Astrocyte (in vitro differentiated cells and primary cell): ENCODE measurements around the gene OTUD5. TPM values are rescaled to one million over a fixed set of nuclear protein-coding genes. Genes with fewer than 3 reads are reported as not detected.

Experiments
- DNase-seq: peaks from one replicate; pipeline ENCODE4 v3.0.0-alpha.2; 2010; ENCODE audit warnings: low read depth
- FAIRE-seq: peaks from 2 replicates; lab custom pipeline; 2011; peaks lifted over from hg19 to GRCh38; lab: Jason Lieb, UNC
- H2AFZ ChIP-seq: 2 replicates; pipeline ENCODE4 v1.6.0; 2012; ENCODE audit warnings: low read depth, low read length, inconsistent platforms
- H3K27ac ChIP-seq: 2 replicates; pipeline ENCODE4 v1.5.1; 2011; ENCODE audit warnings: low read depth, low read length, inconsistent platforms
- H3K27me3 ChIP-seq: 2 replicates; pipeline ENCODE4 v1.6.0; 2011; ENCODE audit warnings: low read length, inconsistent platforms; ENCODE audit not compliant: insufficient read depth
- H3K36me3 ChIP-seq: 2 replicates; pipeline ENCODE4 v1.5.1; 2011; ENCODE audit warnings: low read length, inconsistent platforms; ENCODE audit not compliant: insufficient read depth
- H3K4me1 ChIP-seq: 2 replicates; pipeline ENCODE4 v1.5.1; 2011; ENCODE audit warnings: low read length, inconsistent platforms; ENCODE audit not compliant: insufficient read depth
- H3K4me2 ChIP-seq: 2 replicates; pipeline ENCODE4 v1.6.0; 2012; ENCODE audit warnings: low read length, inconsistent platforms
- H3K4me3 ChIP-seq: 2 replicates; pipeline ENCODE4 v1.5.1; 2011; ENCODE audit warnings: low read depth, mild to moderate bottlenecking, low read length, inconsistent platforms; ENCODE audit not compliant: insufficient read depth
- H3K79me2 ChIP-seq: 2 replicates; pipeline ENCODE4 v1.6.0; 2012; ENCODE audit warnings: mild to moderate bottlenecking, low read length, inconsistent platforms; ENCODE audit not compliant: insufficient read depth
- H3K9ac ChIP-seq: 2 replicates; pipeline ENCODE4 v1.6.0; 2012; ENCODE audit warnings: mild to moderate bottlenecking, low read length, inconsistent platforms
- H3K9me3 ChIP-seq: 2 replicates; pipeline ENCODE4 v1.5.1; 2012; ENCODE audit warnings: low read depth, mild to moderate bottlenecking, low read length, inconsistent platforms; ENCODE audit not compliant: insufficient read depth
- H4K20me1 ChIP-seq: 2 replicates; pipeline ENCODE4 v1.6.0; 2012; ENCODE audit warnings: low read length, inconsistent platforms; ENCODE audit not compliant: insufficient read depth
- H3K27ac Mint-ChIP-seq: one replicate; pipeline ENCODE4 v1.8.0; 2021; ENCODE audit warnings: mild to moderate bottlenecking, mixed read lengths; ENCODE audit not compliant: unreplicated experiment
- H3K27me3 Mint-ChIP-seq: one replicate; pipeline ENCODE4 v1.8.0; 2021; ENCODE audit warnings: low read depth, mixed read lengths; ENCODE audit not compliant: unreplicated experiment
- H3K36me3 Mint-ChIP-seq: one replicate; pipeline ENCODE4 v1.8.0; 2021; ENCODE audit warnings: low read depth, mixed read lengths; ENCODE audit not compliant: unreplicated experiment
- H3K4me1 Mint-ChIP-seq: one replicate; pipeline ENCODE4 v1.8.0; 2021; ENCODE audit warnings: low read depth, mixed read lengths; ENCODE audit not compliant: unreplicated experiment
- H3K4me3 Mint-ChIP-seq: one replicate; pipeline ENCODE4 v1.8.0; 2021; ENCODE audit warnings: mild to moderate bottlenecking, moderate library complexity, mixed read lengths; ENCODE audit not compliant: unreplicated experiment
- H3K9me3 Mint-ChIP-seq: one replicate; pipeline ENCODE4 v1.8.0; 2021; ENCODE audit warnings: mild to moderate bottlenecking, mixed read lengths; ENCODE audit not compliant: unreplicated experiment
- CTCF ChIP-seq: IDR thresholded peaks from 2 replicates; pipeline ENCODE4 v1.5.1; 2011; ENCODE audit warnings: low read depth, mild to moderate bottlenecking, inconsistent platforms, low read length, moderate library complexity; ENCODE audit not compliant: insufficient read depth
- EZH2 ChIP-seq: IDR thresholded peaks from 2 replicates; pipeline ENCODE4 v1.6.1; 2012; ENCODE audit warnings: mild to moderate bottlenecking, low read length, inconsistent platforms; ENCODE audit not compliant: insufficient read depth
- total RNA-seq: library from RNA; stranded (reverse); gene quantifications from 2 replicates; pipeline ENCODE4 v1.2.1, GENCODE V29; 2021

OTUD5 gene
- total RNA-seq, 1 donor from 2014 or later = 56.1 TPM

- TF ChIP-seq EZH2 (no peak), CTCF (no peak)
- no peaks in the 10 kb centered on the region for H3K27me3 Mint-ChIP-seq
- H3K4me3 Mint-ChIP-seq = peak overlapping the region; percentile 93
- no peaks in the 10 kb centered on the region for H3K9me3 Mint-ChIP-seq
- H3K4me2 ChIP-seq = peak overlapping the region; percentile 92
- peak overlapping the region; percentile 93 for H3K27ac ChIP-seq
- H3K4me1 ChIP-seq = peaks cover 7% of the 10 kb centered on the region
- H3K27me3 ChIP-seq = no peaks in the 10 kb centered on the region
- no peaks in the 10 kb centered on the region for H3K36me3 ChIP-seq
- H2AFZ ChIP-seq = peak overlapping the region; percentile 10
- peak overlapping the region; percentile 93 for H3K4me3 ChIP-seq
- H3K79me2 ChIP-seq = peaks cover 43% of the 10 kb centered on the region
- peak overlapping the region; percentile 93 for H3K27ac Mint-ChIP-seq
- H3K9me3 ChIP-seq = no peaks in the 10 kb centered on the region
- peak; percentile 34 for FAIRE-seq
- DNase-seq = peak; percentile 27
- peaks cover 11% of the 10 kb centered on the region for H3K4me1 Mint-ChIP-seq
- peak overlapping the region; percentile 98 for H3K9ac ChIP-seq
- peaks cover 4% of the 10 kb centered on the region for H4K20me1 ChIP-seq
- peaks cover 3% of the 10 kb centered on the region for H3K36me3 Mint-ChIP-seq
Observed at GRCh38 chrX:48896611-48897011, 60.8 kb downstream of the OTUD5 start.

GRCh38 chrX:48894891-48895290 lies 62.5 kb downstream of the OTUD5 start:
- H3K27me3 Mint-ChIP-seq = no peaks in the 10 kb centered on the region
- peaks cover 3% of the 10 kb centered on the region for H3K36me3 Mint-ChIP-seq
- Histone ChIP-seq H3K27ac (no peak overlapping the region), H3K9me3 (no peaks in the 10 kb centered on the region), H4K20me1 (peaks cover 4% of the 10 kb centered on the region), H3K4me1 (peaks cover 7% of the 10 kb centered on the region), H3K27me3 (no peaks in the 10 kb centered on the region), H3K79me2 (peaks cover 33% of the 10 kb centered on the region), H3K36me3 (no peaks in the 10 kb centered on the region), H3K4me3 (no peak overlapping the region), H3K9ac (no peak overlapping the region), H2AFZ (no peak overlapping the region), H3K4me2 (no peak overlapping the region)
- peak overlapping the region; percentile 28 for H3K4me3 Mint-ChIP-seq
- FAIRE-seq (no peak), DNase-seq (no peak)
- H3K9me3 Mint-ChIP-seq = no peaks in the 10 kb centered on the region
- H3K4me1 Mint-ChIP-seq = peaks cover 11% of the 10 kb centered on the region
- H3K27ac Mint-ChIP-seq = no peak overlapping the region
- TF ChIP-seq CTCF (no peak), EZH2 (no peak)

GRCh38 chrX:48893556-48894348 lies 63.7 kb downstream of the OTUD5 start:
- Histone ChIP-seq H3K9ac (no peak overlapping the region), H3K27ac (no peak overlapping the region), H3K4me3 (no peak overlapping the region), H3K4me1 (peaks cover 7% of the 10 kb centered on the region), H3K79me2 (peaks cover 21% of the 10 kb centered on the region), H3K4me2 (no peak overlapping the region), H2AFZ (no peak overlapping the region), H3K36me3 (no peaks in the 10 kb centered on the region), H4K20me1 (peaks cover 4% of the 10 kb centered on the region), H3K27me3 (no peaks in the 10 kb centered on the region), H3K9me3 (no peaks in the 10 kb centered on the region)
- H3K9me3 Mint-ChIP-seq = no peaks in the 10 kb centered on the region
- TF ChIP-seq EZH2 (no peak), CTCF (no peak)
- no peak for FAIRE-seq
- DNase-seq = no peak
- no peak overlapping the region for H3K4me3 Mint-ChIP-seq
- H3K27ac Mint-ChIP-seq = no peak overlapping the region
- H3K27me3 Mint-ChIP-seq = no peaks in the 10 kb centered on the region
- H3K4me1 Mint-ChIP-seq = peaks cover 6% of the 10 kb centered on the region
- H3K36me3 Mint-ChIP-seq = peaks cover 3% of the 10 kb centered on the region
